ENCODE measurements around the gene TOR4A.
"Not testable (repeated sequence)": the region's sequence is repeated elsewhere in the genome, so short reads cannot be mapped to it uniquely, and the experiment has no call there.

- TF ChIP-seq CTCF (conservative IDR thresholded peaks at IDR 0.05 in 1 of 2, IDR thresholded peaks at IDR 0.05 in 1 of 2; ENCODE audit: extremely low read depth in 1 of 2, insufficient read depth in 1 of 2, low read depth in 1 of 2, low read length in 2 of 2), result peak; percentile 17 to 47
- not testable (repeated sequence) for TF ChIP-seq EZH2 (IDR thresholded peaks at IDR 0.05; ENCODE audit: borderline replicate concordance, low read length)
Observed at GRCh38 chr9:137262173-137262908, 15.2 kb upstream of the TOR4A start.

Data from mammary epithelial cell (primary cell).